PC-9 (cell line): ENCODE data around the gene GATA6. TPM values are rescaled to one million over a fixed set of nuclear protein-coding genes. Genes with fewer than 3 reads are reported as not detected.

Experiments
- BruUV-seq: library from RNA; stranded (reverse); fragments of 400-500 nt; replicated peaks from 2 replicates; lab custom pipeline; 2021; lab: Mats Ljungman, UMichigan
- CTCF ChIA-PET: fragments of 300-600 bp; sonication (Branson Sonifier 250); formaldehyde crosslinking; loops from one replicate; lab custom pipeline; 2022; ENCODE audit warnings: antibody characterized with exemption; lab: Charles Lee
- POLR2A ChIA-PET: fragments of 300-600 bp; sonication (Branson Sonifier 250); formaldehyde crosslinking; loops from one replicate; lab custom pipeline; 2022; ENCODE audit warnings: antibody characterized with exemption; ENCODE audit not compliant: unreplicated experiment; lab: Charles Lee
- DNase-seq, 2 experiments: peaks; one replicate each; pipeline versions ENCODE4 v3.0.0 to v3.0.0-alpha.2; 2015 to 2022; ENCODE audit warnings: mixed read lengths in 1 of 2
- H2AFZ ChIP-seq: fragments of 200-600 bp; sonication (generic); 2 replicates; pipeline ENCODE4 v1.8.1; 2017; ENCODE audit warnings: antibody characterized with exemption
- H3F3A ChIP-seq: fragments of 200-600 bp; sonication (generic); 2 replicates; pipeline ENCODE4 v1.8.1; 2017; ENCODE audit warnings: antibody characterized with exemption, mild to moderate bottlenecking, low read depth; ENCODE audit not compliant: insufficient read depth
- H3K27ac ChIP-seq: fragments of 200-600 bp; sonication (generic); 2 replicates; pipeline ENCODE4 v1.6.1; 2016; ENCODE audit warnings: mixed run types
- H3K27me3 ChIP-seq: fragments of 200-600 bp; sonication (generic); 2 replicates; pipeline ENCODE4 v1.6.1; 2016; ENCODE audit warnings: low read depth, mixed run types; ENCODE audit not compliant: insufficient read depth
- H3K36me3 ChIP-seq: fragments of 200-600 bp; sonication (generic); 2 replicates; pipeline ENCODE4 v1.6.1; 2016; ENCODE audit warnings: low read depth, mixed run types
- H3K4me1 ChIP-seq: fragments of 200-600 bp; sonication (generic); replicated peaks from 2 replicates; pipeline ENCODE4 v1.6.1; 2016; ENCODE audit warnings: mixed run types; ENCODE audit not compliant: insufficient read depth
- H3K4me2 ChIP-seq: fragments of 200-600 bp; sonication (generic); 2 replicates; pipeline ENCODE4 v1.6.1; 2017; ENCODE audit warnings: mixed run types
- H3K4me3 ChIP-seq: fragments of 200-600 bp; sonication (generic); 2 replicates; pipeline ENCODE4 v1.6.1; 2016; ENCODE audit warnings: mixed run types
- H3K79me2 ChIP-seq: fragments of 200-600 bp; sonication (generic); 2 replicates; pipeline ENCODE4 v1.6.1; 2017; ENCODE audit warnings: low read depth, mixed run types
- H3K9me2 ChIP-seq: fragments of 200-600 bp; sonication (generic); 2 replicates; pipeline ENCODE4 v1.8.1; 2017; ENCODE audit warnings: mild to moderate bottlenecking; ENCODE audit not compliant: insufficient read depth
- H3K9me3 ChIP-seq: fragments of 200-600 bp; sonication (generic); 2 replicates; pipeline ENCODE4 v1.8.1; 2016; ENCODE audit warnings: low read depth; ENCODE audit not compliant: insufficient read depth
- H4K20me1 ChIP-seq: fragments of 200-600 bp; sonication (generic); 2 replicates; pipeline ENCODE4 v1.8.1; 2017; ENCODE audit not compliant: insufficient read depth
- CTCF ChIP-seq: fragments of 200-600 bp; sonication (generic); conservative IDR thresholded peaks from 2 replicates; pipeline ENCODE4 v1.6.1; 2017; ENCODE audit warnings: mixed run types, antibody characterized with exemption, mild to moderate bottlenecking, moderate library complexity
- EZH2 ChIP-seq: fragments of 200-600 bp; sonication (generic); IDR thresholded peaks from 2 replicates; pipeline ENCODE4 v1.8.0; 2017; ENCODE audit warnings: antibody characterized with exemption, low read depth
- intact Hi-C: fragments of 100-400 bp; cut with micrococcal nuclease; formaldehyde crosslinking; loops from one replicate; pipeline ENCODE4 v1.10.0; 2022; ENCODE audit not compliant: unreplicated experiment
- total RNA-seq: library from RNA; stranded (reverse); gene quantifications from 2 replicates; pipeline ENCODE4 v1.2.3, GENCODE V29; 2021

GATA6 gene
- total RNA-seq, 1 experiment from 2014 or later = 9.1 TPM

GRCh38 chr18:22153428-22153827 is 16.0 kb upstream of the GATA6 start:
- ChIA-PET POLR2A (no interaction called here), CTCF (no interaction called here)
- H4K20me1 ChIP-seq = no peaks in the 10 kb centered on the region
- H3F3A ChIP-seq = no peaks in the 10 kb centered on the region
- BruUV-seq = no TSS peak
- no peak overlapping the region for H3K4me3 ChIP-seq
- no peak for TF ChIP-seq CTCF
- TF ChIP-seq EZH2 = no peak
- no peak overlapping the region for H3K27ac ChIP-seq
- DNase-seq = no peak
- no peaks in the 10 kb centered on the region for H3K9me3 ChIP-seq
- no peaks in the 10 kb centered on the region for H3K27me3 ChIP-seq
- H3K79me2 ChIP-seq = no peaks in the 10 kb centered on the region
- intact Hi-C loops = no loop called here
- no peaks in the 10 kb centered on the region for H3K9me2 ChIP-seq
- no peak overlapping the region for H3K4me2 ChIP-seq
- H3K36me3 ChIP-seq = no peaks in the 10 kb centered on the region
- no peak overlapping the region for H2AFZ ChIP-seq
- no peaks in the 10 kb centered on the region for H3K4me1 ChIP-seq

GRCh38 chr18:22155584-22155983 is 13.8 kb upstream of the GATA6 start:
- Histone ChIP-seq H3K79me2 (no peaks in the 10 kb centered on the region), H3K36me3 (no peaks in the 10 kb centered on the region), H3K9me3 (no peaks in the 10 kb centered on the region), H3K27ac (no peak overlapping the region), H4K20me1 (no peaks in the 10 kb centered on the region), H3K9me2 (no peaks in the 10 kb centered on the region), H3F3A (no peaks in the 10 kb centered on the region), H3K4me1 (no peaks in the 10 kb centered on the region), H3K27me3 (no peaks in the 10 kb centered on the region), H3K4me2 (no peak overlapping the region), H3K4me3 (no peak overlapping the region), H2AFZ (no peak overlapping the region)
- no TSS peak for BruUV-seq
- ChIA-PET POLR2A (interaction anchor here (0.7 kb wide), 1 partner anchor 95 kb away, joined by 4 read pairs; no protein-coding TSS in a partner anchor), CTCF (no interaction called here)
- intact Hi-C loops = no loop called here
- TF ChIP-seq EZH2 (no peak), CTCF (no peak)
- no peak for DNase-seq

GRCh38 chr18:22159014-22159413 is 10.4 kb upstream of the GATA6 start:
- no peaks in the 10 kb centered on the region for H3K9me2 ChIP-seq
- H3K4me3 ChIP-seq = no peak overlapping the region
- no peaks in the 10 kb centered on the region for H3K27me3 ChIP-seq
- TF ChIP-seq CTCF = no peak
- no peak for TF ChIP-seq EZH2
- no peaks in the 10 kb centered on the region for H3K9me3 ChIP-seq
- intact Hi-C loops = no loop called here
- H2AFZ ChIP-seq = no peak overlapping the region
- ChIA-PET CTCF (no interaction called here), POLR2A (no interaction called here)
- DNase-seq = no peak
- no peaks in the 10 kb centered on the region for H4K20me1 ChIP-seq
- no peaks in the 10 kb centered on the region for H3K36me3 ChIP-seq
- H3K4me2 ChIP-seq = no peak overlapping the region
- H3K79me2 ChIP-seq = no peaks in the 10 kb centered on the region
- H3K27ac ChIP-seq = no peak overlapping the region
- BruUV-seq = no TSS peak
- no peaks in the 10 kb centered on the region for H3K4me1 ChIP-seq
- H3F3A ChIP-seq = no peaks in the 10 kb centered on the region
